ENCODE data around the gene RTN4R.
"Not testable (repeated sequence)": the region's sequence is repeated elsewhere in the genome, so short reads cannot be mapped to it uniquely, and the experiment has no call there.

DNA sequence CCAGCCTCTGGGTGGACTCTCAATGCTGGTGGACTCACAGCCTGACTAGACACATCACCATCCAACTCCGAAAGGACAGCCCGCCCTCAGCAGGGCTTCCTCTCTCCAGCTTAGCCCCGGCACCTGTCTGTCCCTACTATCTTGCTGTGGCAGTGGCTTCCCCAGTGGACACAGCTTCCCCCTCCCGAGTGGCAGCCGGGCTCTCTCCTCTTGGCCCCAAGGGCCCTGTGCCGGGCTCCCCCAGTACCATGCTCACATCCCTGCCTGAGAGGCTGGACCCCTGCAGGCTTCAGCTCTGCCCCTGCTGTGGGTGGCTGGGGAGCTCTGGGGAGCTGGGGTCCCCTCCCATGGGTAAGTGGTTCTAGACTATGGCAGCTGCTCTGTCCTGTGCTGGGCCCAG lies 42.7 kb upstream of the RTN4R start:
- TF ChIP-seq CTCF (IDR thresholded peaks at IDR 0.05); EP300 (IDR thresholded peaks at IDR 0.05; ENCODE audit: low read depth): not testable (repeated sequence)
